ENCODE results near the gene ADCK2. TPM values are rescaled to one million over a fixed set of nuclear protein-coding genes. Genes with fewer than 3 reads are reported as not detected.
"Not testable (repeated sequence)": the region's sequence is repeated elsewhere in the genome, so short reads cannot be mapped to it uniquely, and the experiment has no call there.

Gene ADCK2
- total RNA-seq, 1 donor from 2014 or later, result 11.8 TPM

DNA sequence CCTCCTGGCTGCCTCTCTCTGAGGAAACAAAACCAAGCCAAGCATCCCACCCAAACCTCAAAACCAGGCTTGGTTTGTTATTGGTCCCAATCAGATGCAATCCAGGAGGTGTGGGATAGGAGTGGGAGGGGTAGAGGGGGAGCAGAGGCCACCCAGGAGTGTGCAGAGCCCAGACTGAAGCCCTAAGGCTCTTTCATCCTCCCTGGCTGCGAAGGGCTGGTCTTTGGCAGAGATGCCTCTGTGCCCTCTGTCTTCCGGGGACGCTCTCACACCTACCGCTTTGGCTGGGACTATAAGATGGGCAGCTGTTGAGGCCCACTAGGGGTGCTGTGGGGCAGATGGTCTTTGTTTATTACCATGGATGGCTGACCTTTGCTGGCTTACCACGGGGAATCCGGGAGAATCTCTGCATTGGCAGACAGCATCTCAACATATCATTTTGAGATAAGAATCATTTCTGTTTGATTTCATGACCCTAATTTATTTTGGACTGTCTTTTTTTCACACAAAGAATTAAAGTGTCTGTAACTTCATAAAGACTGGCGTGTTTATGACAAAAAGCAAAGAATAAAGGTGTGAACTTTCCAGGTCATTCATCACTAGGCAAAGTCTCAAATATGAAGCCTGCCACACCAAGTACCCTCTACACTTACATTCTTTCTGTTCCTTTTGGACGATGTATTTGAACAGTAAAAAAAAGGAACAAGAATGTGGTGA, 25.7 kb upstream of the ADCK2 start:
- peak; percentile 57 for DNase-seq (ENCODE audit: low spot score)

DNA sequence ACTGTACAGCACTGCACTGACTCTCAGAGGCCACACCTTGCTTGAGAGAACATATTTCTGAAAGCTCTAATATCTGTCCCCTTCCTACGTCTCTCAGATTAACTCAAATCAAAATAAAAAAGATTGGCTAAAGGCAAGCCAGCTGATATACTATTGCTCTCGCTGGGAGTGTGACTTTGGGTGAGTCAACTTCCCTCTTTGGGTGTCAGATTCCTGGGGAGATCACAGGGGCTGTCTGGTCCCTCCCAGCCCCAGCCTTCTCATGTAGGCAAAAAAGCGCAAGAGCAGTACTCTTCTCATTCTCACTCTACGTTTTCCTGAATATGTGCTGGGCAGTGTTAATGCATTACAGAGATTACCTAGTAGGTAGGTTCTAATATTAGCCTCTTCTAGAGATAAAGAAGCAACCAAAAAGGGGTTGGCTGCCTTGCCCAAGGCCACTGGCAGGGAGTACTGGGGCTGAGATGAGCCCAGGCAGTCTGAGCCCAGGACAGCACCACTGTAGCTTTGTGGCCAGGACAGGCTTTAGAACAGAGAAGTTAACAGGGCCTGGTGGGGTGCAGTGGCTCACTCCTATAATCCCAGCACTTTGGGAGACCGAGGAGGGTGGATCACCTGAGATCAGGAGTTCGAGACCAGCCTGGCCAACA, 23.1 kb upstream of the ADCK2 start:
- DNase-seq (ENCODE audit: low spot score), result no peak

- DNase-seq (ENCODE audit: low spot score), result no peak
Measured at GRCh38 chr7:140650367-140650766, 22.4 kb upstream of the ADCK2 start.

DNA sequence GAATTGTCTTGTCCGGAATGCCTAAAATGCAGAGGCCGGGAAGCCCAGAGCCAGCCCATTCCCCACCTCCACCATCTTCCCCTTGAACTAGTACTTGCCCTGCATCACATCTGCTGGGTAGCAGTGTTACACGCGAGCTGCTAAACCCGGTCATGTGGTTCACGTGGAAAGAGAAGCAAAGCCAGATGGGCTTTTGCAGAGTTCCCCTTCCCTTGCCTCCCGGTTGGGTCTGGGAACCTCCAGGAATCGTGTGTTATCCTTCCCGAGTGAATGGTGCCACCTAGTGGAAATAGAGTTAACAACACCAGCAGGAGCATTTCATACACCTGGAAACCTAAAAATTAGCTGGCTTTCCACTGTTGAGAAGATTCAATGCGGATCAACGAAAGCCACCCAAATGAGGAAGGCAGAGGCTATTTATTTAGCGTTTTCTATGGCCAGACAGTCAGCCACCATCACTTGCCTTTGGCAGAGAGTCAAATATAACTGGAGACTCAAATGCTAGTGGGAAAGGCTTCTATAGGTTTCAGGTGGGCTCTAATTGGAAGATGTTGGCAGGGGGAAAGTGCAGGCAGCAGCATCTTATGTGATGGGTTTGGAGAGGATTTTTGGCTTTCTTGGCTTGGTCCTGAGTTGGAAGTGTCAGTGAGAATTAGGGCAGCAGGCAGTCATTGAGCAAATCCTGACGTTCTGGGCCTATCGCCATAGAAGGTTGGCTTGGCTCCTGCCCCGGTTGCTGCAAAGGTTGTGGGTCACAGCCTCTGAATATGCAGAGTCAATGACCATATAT, 19.2 kb upstream of the ADCK2 start:
- peak; percentile 85 for DNase-seq (ENCODE audit: low spot score)

GRCh38 chr7:140654109-140654387, 18.7 kb upstream of the ADCK2 start:
- DNase-seq (ENCODE audit: low spot score), result no peak

GRCh38 chr7:140654661-140655060, 18.1 kb upstream of the ADCK2 start:
- no peak for DNase-seq (ENCODE audit: low spot score)

DNA sequence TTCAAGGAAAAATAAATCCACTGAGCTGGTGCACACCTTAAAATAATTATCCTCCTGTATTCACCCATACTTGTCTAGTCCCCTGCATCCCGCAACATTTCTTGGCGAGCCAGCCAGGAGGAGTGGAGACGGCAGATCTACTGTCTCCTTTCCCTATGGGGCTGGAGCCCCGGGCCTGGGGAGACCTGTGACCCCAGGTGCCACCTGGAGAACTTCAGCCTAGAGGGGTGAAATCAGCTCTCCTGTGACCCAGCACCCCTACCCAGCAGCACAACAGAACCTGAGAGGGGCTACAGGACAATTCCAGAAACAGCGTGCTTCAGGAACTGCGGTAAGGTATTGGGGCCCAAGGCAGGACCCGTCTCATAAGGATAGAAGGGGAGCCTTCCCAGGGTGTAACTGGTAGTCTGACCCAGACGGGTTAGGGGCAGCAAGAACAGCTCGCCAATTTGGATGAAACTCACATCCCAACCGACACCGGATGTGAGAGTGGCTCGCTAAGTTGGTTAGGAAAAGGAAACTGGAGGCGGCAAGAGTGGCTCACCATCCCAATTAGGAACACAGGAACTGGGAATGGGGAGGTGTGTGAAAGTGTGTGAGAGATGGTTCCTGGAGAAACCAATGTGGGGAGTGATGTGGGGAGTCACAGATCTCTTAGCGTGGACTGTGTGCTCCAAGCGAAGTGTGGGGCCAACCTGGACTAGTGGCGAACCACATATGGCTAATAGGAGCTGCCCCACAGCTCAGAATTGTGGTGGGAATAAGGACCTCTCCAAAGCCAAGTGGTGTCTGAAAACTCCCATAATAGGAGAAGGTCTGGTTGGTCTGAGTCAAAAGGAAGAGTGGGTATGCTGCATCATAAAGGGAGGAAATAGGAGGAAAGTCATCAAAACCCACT, 17.0 kb upstream of the ADCK2 start:
- no peak for DNase-seq (ENCODE audit: low spot score)

DNA sequence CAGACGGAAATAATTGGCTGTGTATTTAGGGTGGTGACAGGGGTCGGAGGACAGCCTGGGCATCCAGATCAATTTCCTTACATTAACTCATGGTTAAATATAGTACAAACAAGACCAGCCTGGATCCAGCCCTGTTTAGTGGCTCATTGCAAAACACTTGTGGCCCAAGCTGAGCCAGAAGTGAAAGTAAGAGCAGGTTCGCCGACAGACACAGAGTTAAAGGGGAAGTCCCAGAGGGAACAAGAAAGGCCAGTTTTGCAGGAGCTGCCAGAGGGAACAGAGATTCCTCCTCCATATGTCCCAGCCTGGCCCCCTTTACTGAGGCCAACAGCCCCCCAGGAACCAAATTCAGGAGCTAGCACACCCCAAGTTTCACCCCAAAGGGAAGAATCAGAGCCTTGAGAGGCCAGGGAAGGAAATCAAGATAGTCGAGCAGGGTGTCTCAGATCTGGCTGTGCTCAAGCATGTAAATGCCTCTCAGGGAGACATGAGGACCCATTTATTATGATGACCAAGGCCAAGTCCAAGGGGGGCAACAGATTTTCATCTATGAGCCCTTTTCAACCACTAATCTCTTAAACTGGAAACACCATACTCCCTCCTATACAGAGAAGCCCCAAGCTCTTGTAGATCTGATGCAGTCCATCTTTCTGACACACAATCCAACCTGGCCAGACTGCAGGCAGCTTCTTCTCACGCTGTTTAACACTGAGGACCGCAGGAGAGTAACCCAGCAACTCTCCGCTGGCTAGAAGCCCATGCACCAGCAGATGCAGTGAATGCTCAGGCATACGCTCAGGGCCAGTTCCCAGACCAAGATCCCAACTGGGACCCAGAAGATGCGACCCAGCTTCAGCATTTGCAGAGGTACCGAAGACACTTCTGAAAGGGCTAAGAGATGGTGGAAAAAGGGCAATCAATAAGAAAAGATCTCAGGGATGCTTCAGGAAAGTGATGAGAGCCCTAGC, 15.9 kb upstream of the ADCK2 start:
- DNase-seq (ENCODE audit: low spot score), result peak; percentile 78

DNA sequence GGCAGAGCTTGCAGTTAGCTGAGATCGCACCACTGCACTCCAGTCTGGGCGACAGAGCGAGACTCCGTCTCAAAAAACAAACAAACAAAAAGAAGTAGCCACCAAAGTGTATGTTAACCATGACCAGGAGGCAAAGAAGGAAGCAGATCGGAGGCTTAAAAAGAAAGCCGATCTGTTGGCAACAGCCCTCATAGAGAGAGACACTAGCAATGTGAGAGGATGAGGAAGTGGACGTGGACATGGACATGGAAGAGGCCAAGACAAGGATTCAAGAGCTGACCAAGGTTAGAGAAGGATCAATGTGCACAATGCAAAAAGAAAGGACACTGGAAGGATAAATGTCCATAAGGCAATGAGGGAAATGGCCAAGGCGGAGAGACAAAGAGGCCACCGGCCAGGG, 14.9 kb upstream of the ADCK2 start:
- DNase-seq (ENCODE audit: low spot score), result no peak

DNA sequence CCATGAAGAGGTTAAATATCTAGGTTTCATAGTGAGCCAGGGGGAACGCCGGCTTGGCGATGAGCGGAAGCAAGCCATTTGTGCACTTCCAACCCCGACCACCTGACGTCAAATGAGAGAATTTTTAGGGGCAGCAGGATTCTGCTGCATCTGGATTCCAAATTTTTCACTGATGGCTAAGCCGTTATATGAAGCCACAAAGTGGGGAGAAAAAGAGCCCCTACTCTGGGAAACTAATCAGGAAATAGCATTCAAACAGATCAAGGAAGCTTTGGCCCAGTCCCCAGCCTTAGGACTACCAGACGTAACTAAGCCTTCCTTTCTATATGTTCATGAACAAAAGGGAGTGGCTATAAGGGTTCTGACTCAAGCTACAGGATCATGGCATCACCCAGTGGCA, 12.9 kb upstream of the ADCK2 start:
- DNase-seq (ENCODE audit: low spot score), result no peak

DNA sequence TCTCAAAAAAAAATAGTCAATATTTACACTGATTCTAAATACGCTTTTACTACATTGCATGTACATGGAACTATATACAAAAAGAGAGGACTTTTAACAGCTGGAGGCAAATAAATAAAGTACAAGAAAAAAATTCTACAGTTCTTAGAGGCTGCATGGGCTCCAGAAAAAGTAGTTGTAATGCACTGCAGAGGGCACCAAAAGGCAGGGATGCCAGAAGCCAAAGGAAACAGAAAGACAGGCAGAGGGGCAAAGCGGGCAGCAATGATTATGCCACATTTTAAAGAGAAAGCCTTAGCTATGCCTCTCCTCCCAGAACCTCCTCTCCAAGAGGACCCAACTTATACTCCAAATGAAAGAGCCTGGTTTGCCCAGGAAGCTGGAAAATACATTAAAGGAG, 11.6 kb upstream of the ADCK2 start:
- DNase-seq (ENCODE audit: low spot score), result no peak

DNA sequence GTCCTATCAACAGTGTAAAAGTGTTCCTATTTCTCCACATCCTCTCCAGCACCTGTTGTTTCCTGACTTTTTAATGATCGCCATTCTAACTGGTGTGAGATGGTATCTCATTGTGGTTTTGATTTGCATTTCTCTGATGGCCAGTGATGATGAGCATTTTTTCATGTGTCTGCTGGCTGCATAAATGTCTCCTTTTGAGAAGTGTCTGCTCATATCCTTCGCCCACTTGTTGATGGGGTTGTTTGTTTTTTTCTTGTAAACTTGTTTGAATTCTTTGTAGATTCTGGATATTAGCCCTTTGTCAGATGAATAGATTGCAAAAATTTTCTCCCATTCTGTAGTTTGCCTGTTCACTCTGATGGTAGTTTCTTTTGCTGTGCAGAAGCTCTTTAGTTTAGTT, 9.8 kb upstream of the ADCK2 start:
- not testable (repeated sequence) for DNase-seq (ENCODE audit: low spot score)

DNA sequence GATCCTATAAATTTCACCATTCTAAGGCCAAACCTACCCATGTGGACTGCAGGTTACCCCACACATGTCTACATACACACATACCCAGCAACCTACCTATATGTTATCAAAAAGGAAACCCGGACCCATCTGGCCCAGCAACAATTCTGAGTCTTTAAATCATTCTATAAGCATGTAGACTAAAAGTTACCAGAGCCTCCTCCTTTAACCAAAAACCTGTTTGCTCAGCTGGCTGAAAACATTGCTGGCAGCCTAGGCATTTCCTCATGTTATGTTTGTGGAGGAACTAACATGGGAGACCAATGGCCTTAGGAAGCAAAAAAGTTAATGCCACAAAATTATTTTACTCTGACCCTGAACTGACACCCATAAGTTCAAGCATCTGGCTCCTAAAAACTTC, 5.3 kb upstream of the ADCK2 start:
- DNase-seq (ENCODE audit: low spot score), result peak; percentile 35

GRCh38 chr7:140668641-140669040, 4.1 kb upstream of the ADCK2 start:
- DNase-seq (ENCODE audit: low spot score), result no peak

- DNase-seq (ENCODE audit: low spot score), result no peak
Measured at GRCh38 chr7:140669352-140669751, 3.4 kb upstream of the ADCK2 start.

DNA sequence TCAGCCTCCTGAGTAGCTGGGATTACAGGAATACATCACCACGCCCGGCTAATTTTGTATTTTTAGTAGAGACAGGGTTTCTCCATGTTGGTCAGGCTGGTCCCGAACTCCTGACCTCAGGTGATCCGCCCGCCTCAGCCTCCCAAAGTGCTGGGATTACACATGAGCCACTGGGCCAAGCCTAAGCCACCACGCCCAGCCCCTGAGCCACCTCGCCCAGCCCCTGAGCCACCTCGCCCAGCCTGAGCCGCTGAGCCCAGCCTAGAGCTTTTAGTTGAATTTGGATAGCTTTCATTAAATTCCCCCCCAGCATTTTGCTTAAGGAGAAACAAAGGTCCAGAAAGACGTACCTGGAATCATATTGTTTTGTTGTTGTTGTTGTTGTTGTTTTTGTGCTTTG, 2.9 kb upstream of the ADCK2 start:
- not testable (repeated sequence) for DNase-seq (ENCODE audit: low spot score)

DNA sequence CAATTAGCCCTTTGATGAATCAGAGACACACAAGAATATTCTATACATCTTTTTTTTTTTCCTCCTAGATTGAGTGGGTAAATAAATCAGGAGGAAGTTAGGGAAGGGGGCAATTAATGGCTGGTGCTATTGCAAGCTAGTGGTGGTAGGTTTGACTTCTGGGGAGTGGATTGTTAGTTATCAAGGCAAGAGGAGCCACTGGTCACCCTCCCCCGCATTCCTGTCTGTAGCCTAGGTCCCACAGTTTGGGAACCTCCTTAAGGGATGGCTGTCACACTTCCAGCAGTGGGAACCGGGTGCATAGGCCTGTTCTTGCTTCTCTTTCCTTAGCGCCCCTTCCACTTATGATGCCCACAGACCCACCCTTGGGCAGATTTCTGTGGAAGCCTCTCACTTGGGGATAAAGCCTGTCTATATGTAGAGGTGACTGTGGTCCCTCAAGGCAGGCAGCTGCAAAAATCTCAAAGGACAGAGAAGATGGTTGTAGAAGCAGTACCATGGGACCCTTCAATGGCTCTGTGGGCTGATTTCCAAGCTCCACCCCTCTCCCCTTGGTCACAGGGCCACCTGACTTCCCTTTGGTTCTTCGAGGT, 2.3 kb upstream of the ADCK2 start:
- DNase-seq (ENCODE audit: low spot score), result no peak

DNA sequence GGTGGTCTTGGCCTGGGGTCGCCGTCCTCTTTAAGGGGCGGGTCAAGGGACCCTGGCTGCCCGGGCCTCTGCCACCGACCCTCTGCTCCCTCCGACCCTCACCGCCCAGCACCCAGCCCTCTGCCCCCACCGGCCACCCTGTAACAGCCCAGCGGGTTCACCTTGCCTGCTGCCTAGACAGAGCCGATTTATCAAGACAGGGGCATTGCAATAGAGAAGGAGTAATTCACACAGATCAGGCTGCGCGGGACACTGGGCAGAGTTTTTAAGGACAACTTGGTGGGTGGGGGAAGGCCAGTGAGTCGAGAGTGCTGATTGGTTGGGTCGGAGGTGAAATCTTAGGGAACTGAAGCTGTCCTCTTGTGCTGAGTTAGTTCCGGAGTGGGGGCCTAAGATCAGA, 779 bp upstream of the ADCK2 start:
- DNase-seq (ENCODE audit: low spot score), result no peak

DNA sequence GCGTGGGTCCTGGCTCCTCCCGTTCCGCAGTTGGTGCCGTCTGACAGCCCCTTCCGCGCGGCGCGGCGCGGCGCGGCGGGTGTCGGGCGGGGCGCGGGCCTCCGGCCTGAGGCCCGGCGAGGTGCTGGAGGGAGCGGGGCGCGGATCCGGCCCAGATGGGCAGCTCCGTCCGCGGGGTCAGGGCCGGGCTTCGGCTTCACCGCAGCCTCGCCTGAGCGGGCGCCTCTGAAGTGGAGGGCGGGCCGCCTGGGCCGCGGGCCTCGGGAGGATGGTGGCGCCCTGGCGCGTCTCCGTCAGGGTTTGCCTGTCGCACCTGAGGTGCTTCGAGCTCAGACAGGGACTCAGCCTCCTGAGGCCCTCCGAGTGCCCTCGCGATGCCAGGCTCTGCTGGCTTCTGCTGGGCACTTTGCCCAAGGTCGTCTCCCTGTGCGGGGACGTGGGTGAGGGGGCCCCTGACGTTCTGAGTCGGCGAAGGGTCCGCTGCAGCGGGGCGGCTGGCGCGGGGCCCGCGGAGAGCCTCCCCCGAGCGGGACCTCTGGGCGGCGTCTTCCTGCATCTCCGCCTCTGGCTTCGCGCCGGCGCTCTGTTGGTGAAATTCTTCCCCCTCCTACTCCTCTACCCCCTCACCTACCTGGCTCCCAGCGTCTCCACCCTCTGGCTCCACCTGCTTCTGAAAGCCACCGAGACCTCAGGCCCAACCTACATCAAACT, 473 bp downstream of the ADCK2 start:
- DNase-seq (ENCODE audit: low spot score), result peak; percentile 64

DNA sequence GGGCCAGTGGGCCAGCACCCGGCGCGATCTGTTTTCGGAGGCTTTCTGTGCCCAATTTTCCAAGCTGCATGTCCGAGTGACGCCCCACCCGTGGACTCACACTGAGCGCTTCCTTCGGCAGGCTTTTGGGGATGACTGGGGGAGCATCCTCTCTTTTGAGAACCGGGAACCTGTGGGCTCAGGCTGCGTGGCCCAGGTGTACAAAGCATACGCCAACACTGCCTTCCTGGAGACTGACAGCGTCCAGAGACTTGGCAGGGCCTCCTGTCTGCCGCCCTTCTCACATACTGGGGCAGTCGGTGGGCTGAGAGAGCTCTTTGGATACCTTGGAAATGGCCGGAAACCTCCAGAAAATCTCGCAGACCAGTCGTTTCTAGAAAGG, 1.0 kb downstream of the ADCK2 start:
- no peak for DNase-seq (ENCODE audit: low spot score)

Measured in umbilical cord (tissue), 2 donors.